ENCODE data around the gene BTBD2. TPM values are rescaled to one million over a fixed set of nuclear protein-coding genes. Genes with fewer than 3 reads are reported as not detected.

Gene BTBD2
- total RNA-seq, 1 experiment from 2014 or later = 110 TPM

DNA sequence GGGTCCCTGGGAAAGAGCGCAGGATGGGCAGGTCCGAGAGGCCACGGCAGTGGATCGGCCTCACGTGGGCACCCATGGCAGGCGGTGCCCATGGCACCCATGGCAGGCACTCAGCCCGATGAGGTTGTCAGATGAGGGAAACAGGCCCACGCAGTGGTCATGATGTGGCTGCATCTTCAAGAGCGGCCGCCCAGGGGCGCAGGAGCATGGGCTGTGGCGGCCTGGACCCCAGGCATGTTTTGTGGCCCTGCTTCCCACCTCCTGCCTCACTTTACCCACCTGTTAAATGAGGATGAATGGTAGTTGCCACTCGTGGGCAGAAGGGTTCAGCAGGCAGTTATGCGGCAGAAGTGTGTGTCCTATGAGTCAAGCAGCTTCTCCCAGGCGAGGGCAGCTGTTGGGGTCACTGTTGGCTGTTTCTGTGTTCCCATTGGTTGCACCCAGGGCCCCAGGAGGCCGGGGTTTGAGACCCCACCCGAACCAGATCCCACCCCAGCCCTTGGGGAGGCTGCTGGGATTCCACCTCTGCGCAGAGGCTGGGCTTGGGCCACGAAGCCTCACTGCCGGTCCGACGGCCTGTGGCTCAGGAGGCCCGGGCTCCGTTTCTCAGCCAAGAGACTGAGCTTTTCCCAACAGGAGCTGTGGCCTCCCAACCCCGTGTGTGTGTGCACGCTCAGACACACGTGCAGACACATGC lies 44.6 kb downstream of the BTBD2 start:
- H3K27ac ChIP-seq (ENCODE audit: insufficient read length, low read depth, low read length) = no peak overlapping the region
- no CpG with 5 or more reads among the region's 27 CpGs for WGBS (ENCODE audit: extremely low coverage, insufficient read length, low lambda C conversion rate)
- H3K79me1 ChIP-seq (ENCODE audit: insufficient read depth, low read depth, low read length, poor library complexity, severe bottlenecking) = peaks cover 3% of the 10 kb centered on the region
- TF ChIP-seq, protein P1, sequence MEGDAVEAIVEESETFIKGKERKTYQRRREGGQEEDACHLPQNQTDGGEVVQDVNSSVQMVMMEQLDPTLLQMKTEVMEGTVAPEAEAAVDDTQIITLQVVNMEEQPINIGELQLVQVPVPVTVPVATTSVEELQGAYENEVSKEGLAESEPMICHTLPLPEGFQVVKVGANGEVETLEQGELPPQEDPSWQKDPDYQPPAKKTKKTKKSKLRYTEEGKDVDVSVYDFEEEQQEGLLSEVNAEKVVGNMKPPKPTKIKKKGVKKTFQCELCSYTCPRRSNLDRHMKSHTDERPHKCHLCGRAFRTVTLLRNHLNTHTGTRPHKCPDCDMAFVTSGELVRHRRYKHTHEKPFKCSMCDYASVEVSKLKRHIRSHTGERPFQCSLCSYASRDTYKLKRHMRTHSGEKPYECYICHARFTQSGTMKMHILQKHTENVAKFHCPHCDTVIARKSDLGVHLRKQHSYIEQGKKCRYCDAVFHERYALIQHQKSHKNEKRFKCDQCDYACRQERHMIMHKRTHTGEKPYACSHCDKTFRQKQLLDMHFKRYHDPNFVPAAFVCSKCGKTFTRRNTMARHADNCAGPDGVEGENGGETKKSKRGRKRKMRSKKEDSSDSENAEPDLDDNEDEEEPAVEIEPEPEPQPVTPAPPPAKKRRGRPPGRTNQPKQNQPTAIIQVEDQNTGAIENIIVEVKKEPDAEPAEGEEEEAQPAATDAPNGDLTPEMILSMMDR (conservative IDR thresholded peaks at IDR 0.05) = no peak
- no peak overlapping the region for H3K23ac ChIP-seq (ENCODE audit: insufficient read length, low read depth, low read length)
- no peaks in the 10 kb centered on the region for H3K27me3 Mint-ChIP-seq (ENCODE audit: low read depth)
- H3K9me3 Mint-ChIP-seq = no peaks in the 10 kb centered on the region
- no peak overlapping the region for H3K14ac ChIP-seq (ENCODE audit: insufficient read depth, low read length)
- no peak overlapping the region for H3K4me3 Mint-ChIP-seq
- no peak overlapping the region for H2BK5ac ChIP-seq (ENCODE audit: insufficient read length, low read length)
- no peak overlapping the region for H2BK120ac ChIP-seq (ENCODE audit: low read depth, low read length, poor library complexity, severe bottlenecking)
- H3K4me2 ChIP-seq (ENCODE audit: insufficient read depth, insufficient read length, low read length) = no peak overlapping the region
- H3K56ac ChIP-seq (ENCODE audit: insufficient read length, low read depth, low read length) = no peak overlapping the region
- H2AFZ ChIP-seq (ENCODE audit: low read length) = no peak overlapping the region
- no peak overlapping the region for H3K4ac ChIP-seq (ENCODE audit: low read depth, low read length)
- no peaks in the 10 kb centered on the region for H3K27me3 ChIP-seq (ENCODE audit: insufficient read depth, low read length)
- no peak overlapping the region for H4K5ac ChIP-seq (ENCODE audit: insufficient read length, low read depth, low read length)
- H3K27ac Mint-ChIP-seq = no peak overlapping the region
- H3K9ac ChIP-seq (ENCODE audit: extremely low read depth, insufficient read length, low read length) = no peak overlapping the region
- no peak overlapping the region for H4K8ac ChIP-seq (replicated peaks; ENCODE audit: insufficient read length, low read depth, low read length)
- no peaks in the 10 kb centered on the region for H3K4me1 ChIP-seq (ENCODE audit: insufficient read depth, low read length)
- H3K79me2 ChIP-seq (ENCODE audit: insufficient read depth, low read length) = peaks cover 8% of the 10 kb centered on the region; the same call in 1 of the 2 replicates
- H3K9me3 ChIP-seq (ENCODE audit: control insufficient read depth, low read depth, low read length) = no peaks in the 10 kb centered on the region
- H2BK15ac ChIP-seq (ENCODE audit: low read depth, low read length) = no peak overlapping the region
- H3K4me1 Mint-ChIP-seq = no peaks in the 10 kb centered on the region
- H3T11ph ChIP-seq (ENCODE audit: low read length) = no peak overlapping the region
- H4K91ac ChIP-seq (ENCODE audit: insufficient read length, low read depth, low read length) = no peak overlapping the region
- peaks cover 3% of the 10 kb centered on the region for H4K20me1 ChIP-seq (ENCODE audit: control insufficient read depth, insufficient read depth, insufficient read length)
- H2BK20ac ChIP-seq (ENCODE audit: low read depth, low read length, poor library complexity, severe bottlenecking) = no peak overlapping the region
- H3K23me2 ChIP-seq (ENCODE audit: insufficient read length, low read depth, low read length, poor library complexity, severe bottlenecking) = no peaks in the 10 kb centered on the region
- peaks cover 5 to 21% (median 20%) of the 10 kb centered on the region in 3 experiments; a peak in 6 of 7 replicates for H3K36me3 Mint-ChIP-seq (ENCODE audit: insufficient read depth in 1 of 3, low read depth in 3 of 3)
- DNase-seq = no peak
- H2BK12ac ChIP-seq (ENCODE audit: insufficient read length, low read depth, low read length) = no peak overlapping the region
- no peak overlapping the region for H3K18ac ChIP-seq (ENCODE audit: insufficient read length, low read depth, low read length)
- no peak overlapping the region for H2AK5ac ChIP-seq (ENCODE audit: insufficient read length, low read length)
